Raji (cell line): Measurements from ENCODE around the gene SARM1.
A peak's percentile ranks its signal among the peaks of the same experiment; 100 is the strongest.

ENCODE experiments used
- POLR2A ChIP-seq: IDR thresholded peaks from 2 replicates; pipeline ENCODE4 v1.6.1; 2011; ENCODE audit warnings: low read depth, low read length, control low read depth; ENCODE audit not compliant: insufficient read depth

SARM1 gene

DNA sequence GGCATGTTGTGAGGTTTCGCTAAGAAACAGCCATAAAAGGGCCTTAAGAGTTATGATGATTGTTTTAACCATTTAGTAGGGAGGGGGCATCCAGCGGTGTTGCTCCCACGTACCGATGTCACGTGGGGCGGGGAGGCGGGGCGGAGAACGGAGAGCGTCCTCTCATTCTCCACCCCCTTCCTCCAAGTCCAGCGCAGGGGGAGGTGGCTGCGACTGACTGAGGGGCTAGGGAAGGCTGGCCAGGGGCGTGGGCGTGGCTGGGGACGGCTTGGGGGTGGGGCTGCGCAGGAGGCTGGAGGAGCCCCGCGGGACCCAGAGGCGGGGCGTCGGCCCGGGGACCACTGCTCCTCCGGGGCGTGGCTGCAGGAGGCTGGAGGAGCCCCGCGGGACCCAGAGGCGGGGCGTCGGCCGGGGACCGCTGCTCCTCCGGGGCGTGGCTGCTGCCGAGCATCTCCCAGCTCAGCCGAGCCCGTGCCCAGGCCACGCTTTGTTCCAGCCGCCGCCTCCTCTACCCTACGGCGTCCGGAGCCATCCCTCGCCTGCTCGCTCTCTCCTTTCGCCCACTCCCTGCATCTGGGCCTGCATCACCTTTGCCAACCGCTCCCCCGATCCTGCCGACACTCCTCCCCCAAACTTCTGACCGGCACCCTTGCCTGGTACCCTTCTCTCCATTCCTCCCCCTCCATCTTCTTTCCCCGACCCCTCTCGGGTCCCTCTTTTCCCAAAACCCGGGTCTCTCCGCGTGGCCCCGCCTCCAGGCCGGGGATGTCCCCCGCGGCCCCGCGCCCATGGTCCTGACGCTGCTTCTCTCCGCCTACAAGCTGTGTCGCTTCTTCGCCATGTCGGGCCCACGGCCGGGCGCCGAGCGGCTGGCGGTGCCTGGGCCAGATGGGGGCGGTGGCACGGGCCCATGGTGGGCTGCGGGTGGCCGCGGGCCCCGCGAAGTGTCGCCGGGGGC, at the start of gene SARM1:
Gene SARM1 (plus strand): TSS at position 450 of the 958 bp plus-strand sequence. CDS start 339 bp downstream, at position 789.
- peak; percentile 74 for TF ChIP-seq POLR2A

DNA sequence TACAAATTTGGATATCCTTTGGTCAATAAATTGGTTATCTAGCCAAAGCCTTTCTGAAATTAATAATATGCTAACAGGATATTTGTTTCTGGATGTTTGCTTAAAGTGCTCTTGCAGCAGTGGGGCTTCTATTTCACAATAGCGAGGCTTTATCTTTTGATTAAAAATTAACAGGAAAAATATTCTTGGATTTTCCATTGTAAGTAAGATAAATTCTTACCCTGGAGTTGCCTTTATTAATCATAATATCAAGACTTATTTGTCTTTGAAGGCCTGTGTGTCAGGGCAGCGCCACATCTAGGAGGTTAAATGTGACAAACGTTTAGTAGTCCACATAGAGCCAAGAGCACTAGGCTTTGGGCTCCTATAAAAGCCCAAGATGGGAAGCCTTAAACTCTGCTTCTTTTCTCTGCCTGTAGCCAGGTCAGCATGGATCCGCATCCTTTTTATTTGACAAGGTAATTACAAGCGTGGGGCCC, 47.2 kb upstream of the SARM1 start:
- no peak for TF ChIP-seq POLR2A

DNA sequence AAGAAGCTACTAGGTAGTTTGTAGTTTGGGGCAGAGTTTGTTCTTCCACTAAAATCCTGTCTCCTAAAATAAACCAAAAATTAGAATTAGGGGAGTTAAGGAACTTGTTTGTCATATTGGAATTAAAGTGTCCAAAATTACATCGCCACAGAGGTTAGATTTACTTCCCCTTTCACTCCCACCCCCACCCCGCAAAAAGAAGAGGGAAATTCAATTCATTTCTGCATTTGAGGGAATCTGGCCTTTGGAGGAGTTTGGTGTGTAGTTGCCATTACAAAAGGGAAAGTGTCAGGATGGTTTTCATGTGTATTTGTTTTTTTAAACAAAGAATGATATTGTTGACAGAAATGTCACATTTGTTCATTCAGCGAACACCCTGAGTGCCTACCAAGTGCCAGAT, 46.7 kb upstream of the SARM1 start:
- TF ChIP-seq POLR2A = no peak

DNA sequence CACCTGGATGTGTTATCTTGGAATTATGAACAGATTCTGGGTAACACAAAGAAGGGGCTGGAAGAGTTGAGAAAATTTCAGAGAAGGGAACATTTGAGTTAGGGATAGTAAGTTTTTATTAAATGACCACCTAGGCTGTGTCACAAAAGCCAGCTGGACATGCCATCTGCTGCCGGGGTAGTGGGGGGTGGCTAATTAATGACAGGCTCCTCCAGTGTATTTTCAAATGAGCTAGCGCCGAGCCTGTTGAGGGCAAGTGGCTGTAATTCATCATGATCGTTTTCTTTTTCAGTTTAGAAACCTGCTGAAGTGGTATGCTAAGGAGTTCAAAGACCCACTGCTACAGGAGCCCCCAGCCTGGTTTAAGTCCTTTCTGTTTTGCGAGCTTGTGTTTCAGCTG, 46.3 kb upstream of the SARM1 start:
- no peak for TF ChIP-seq POLR2A

- TF ChIP-seq POLR2A = no peak
These were observed 45.4 kb upstream of the SARM1 start for GRCh38 chr17:28326114-28326513.

GRCh38 chr17:28327031-28327607, 44.4 kb upstream of the SARM1 start:
- no peak for TF ChIP-seq POLR2A

GRCh38 chr17:28327709-28328108, 43.8 kb upstream of the SARM1 start:
- TF ChIP-seq POLR2A = no peak

DNA sequence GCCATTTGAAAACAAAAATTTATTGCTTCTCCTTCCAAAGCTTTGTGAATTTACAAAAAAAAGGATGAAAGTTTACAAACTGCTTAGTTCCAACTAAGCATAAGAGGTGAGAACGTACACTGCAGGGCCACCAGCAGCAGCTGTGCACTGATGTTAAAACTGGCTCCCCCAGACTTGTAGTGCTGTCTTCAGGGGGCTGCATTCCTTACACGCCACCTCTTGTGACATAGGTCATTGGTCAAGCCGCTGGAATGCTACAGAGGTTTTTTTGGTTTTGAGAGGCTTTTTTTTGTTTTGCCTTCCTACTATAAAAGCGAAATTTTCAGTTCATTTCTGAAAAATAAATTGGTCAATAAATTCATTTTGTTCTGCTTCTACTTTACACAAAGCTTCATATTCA, 43.2 kb upstream of the SARM1 start:
- TF ChIP-seq POLR2A = no peak

DNA sequence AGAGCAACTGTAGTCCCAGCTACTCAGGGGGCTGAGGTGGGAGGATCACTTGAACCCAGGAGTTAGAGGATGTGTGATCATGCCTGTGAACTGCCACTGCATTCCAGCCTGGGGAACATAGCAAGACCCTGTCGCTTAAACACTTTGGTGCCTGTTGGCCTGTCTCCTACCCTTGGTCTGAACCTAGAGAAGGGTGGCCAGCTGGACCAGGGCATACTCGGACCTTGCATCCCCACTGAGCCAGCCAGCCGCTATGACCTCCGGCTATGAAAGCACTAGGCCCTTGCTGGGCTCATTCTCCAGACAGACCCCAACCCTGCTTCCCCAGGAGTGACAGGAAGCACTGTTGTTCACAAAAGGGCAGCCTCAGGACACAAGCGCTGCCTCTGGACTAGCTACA, 40.8 kb upstream of the SARM1 start:
- TF ChIP-seq POLR2A = no peak

DNA sequence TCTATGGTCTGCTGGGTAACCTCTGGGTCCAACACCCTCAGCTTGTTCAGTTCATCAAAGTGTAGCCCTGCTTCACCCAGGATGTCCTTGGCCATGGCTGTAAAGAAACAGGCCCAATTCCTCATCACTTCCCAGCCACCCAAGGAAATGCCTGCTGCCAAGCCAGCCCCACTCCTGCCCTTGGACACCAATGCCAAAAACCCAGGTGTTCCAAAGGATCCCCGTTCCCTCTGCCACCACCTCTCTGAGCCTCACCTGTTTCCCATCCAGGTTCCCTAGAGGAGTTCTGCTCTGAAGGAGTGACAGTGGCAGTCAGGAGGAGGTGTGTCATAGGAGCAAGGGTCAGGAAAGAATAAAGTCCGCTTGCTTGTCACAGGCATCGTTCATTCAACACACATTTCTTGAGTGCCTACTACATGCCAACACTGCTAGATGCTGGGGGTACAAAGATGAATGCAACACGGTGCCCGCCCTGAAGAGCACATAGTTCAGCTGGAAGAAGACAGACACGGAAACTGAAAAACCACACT, 39.5 kb upstream of the SARM1 start:
- no peak for TF ChIP-seq POLR2A

DNA sequence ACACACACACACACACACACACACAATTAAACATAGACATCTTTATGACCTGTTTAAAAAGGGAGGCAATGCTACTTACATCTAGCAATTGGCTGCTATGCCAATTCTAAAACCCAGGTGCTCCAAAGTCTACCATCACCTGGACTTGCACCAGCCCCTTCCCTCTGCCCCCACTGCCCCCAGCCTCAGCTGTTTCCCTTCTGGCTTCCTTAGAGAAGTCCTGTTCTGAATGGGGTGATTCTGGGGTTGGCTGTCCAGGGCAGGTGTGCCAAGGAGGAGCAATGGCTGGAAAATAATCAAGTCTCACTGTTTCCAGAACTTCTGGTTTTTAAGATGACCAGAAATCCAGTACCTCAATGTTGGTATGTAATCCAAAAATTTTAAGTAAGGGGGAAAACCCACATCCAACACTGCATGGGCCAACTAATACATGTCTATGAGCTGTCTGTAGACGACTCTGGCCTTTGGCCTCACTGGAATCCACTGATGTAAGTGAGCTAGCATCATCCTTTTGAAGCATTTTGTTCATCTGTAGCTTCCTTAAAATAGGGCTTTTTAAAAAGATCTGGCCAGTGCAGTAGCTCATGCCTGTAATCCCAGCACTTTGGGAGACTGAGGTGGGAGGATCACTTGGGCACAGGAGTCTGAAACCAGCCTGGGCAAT, 38.3 kb upstream of the SARM1 start:
- no peak for TF ChIP-seq POLR2A

DNA sequence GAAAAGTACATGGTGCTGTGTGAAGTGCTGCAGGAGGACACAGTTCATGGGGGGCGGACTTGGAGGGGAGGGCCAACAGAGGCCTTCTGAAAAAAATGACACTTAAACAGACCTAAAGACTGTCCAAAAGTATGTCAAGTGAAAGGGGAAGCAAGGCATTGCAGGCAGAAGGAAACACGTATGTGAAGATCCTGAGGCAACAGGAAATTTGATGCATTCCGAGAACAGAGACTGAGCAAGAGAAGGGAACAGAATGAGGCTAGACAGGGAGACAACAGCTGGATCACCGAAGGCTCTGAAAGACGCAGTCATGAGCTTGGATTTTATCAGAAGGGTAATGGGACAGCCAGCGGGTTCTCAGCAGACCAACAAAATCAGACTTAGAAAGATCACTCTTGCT, 37.3 kb upstream of the SARM1 start:
- no peak for TF ChIP-seq POLR2A

- no peak for TF ChIP-seq POLR2A
These were observed 36.8 kb upstream of the SARM1 start for GRCh38 chr17:28334666-28335200.

DNA sequence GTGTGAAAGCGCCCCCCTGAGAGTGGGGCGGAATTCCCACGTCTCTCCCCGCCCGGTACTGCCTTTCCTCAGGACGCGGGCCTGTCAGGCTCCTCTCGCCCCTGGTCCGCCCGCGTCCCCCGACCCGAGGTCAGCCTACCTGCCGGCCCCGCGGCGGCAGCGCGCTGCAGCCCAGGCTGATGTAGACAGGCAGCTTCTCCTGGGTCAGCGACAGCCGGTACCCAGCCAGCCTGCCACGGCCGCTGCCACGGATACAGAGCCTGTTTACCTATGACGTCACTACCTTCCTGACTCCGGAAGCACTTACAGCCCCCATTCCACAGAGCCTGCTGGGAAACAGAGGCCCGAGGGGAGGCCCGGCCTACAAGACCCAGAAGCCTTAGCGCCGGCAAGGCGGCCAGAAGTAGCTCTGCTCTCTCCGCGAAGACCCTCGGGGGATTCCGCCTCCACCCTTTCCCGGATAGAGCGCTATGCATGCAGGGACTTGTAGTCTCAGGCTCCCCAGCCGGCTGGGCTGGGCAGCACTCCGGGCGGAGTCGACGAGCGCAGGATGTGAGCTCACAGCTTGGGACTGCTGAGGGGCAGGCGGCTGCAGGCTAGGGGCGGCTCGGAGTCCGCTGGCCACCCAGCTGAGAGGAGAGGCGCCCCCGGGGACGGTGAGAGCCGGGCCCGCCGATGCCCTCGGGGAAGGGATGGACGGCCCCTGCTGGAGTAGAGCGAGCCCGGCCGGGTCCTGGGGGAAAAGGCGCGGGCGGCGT, 36.1 kb upstream of the SARM1 start, which contains the start of the genes IFT20 and TNFAIP1:
Gene IFT20 (minus strand): TSS at position 272 of the 758 bp plus-strand sequence. CDS start 3,487 bp downstream, outside the sequence.
Gene TNFAIP1 (plus strand): TSS at position 561 of the 758 bp plus-strand sequence. CDS start 3,761 bp downstream, outside the sequence.
- TF ChIP-seq POLR2A = peak; percentile 87
